Hematopoietic multipotent progenitor cell (in vitro differentiated cells): ENCODE measurements around the gene ARMH1. TPM values are rescaled to one million over a fixed set of nuclear protein-coding genes. Genes with fewer than 3 reads are reported as not detected.
A peak's percentile ranks its signal among the peaks of the same experiment; 100 is the strongest.
"Not testable (repeated sequence)": the region's sequence is repeated elsewhere in the genome, so short reads cannot be mapped to it uniquely, and the experiment has no call there.

ENCODE experiments used
- DNase-seq, 3 donors: peaks; one replicate each; pipeline ENCODE4 v3.0.0-alpha.2; 2011 to 2015; ENCODE audit warnings: low read depth in 2 of 3, low spot score in 2 of 3
- total RNA-seq: library from RNA; depleted of rRNA; stranded (reverse); fragments of >200 nt; gene quantifications from one replicate; pipeline ENCODE4 v1.2.3, GENCODE V29; 2012

Gene ARMH1
- total RNA-seq, 1 donor = 339 TPM

GRCh38 chr1:44719318-44719717, 44.8 kb downstream of the ARMH1 start:
- no peak for DNase-seq

DNA sequence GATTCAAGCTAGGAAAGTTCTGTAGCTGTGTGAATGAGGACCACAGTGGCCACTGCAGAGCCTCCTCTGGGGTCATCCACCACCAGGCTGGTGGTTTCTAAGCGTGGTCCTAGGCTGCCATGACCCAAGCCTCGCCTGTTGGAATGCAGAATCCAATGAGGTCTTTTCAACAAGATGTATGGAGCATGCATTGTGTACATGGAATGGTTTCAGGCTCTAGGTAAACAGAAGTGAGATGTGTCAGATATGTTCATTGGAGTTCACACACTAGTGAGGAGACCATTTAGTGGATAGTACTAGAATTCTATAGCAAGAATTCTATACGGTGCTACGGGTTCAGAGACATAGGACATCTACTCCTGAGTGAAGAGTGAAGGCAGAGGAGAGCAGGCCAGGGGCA, 45.8 kb downstream of the ARMH1 start:
- DNase-seq = no peak

- peak in 2 of 3 donors; percentile 91 to 97 for DNase-seq
Observed at GRCh38 chr1:44721485-44722361, 47.2 kb downstream of the ARMH1 start.

DNA sequence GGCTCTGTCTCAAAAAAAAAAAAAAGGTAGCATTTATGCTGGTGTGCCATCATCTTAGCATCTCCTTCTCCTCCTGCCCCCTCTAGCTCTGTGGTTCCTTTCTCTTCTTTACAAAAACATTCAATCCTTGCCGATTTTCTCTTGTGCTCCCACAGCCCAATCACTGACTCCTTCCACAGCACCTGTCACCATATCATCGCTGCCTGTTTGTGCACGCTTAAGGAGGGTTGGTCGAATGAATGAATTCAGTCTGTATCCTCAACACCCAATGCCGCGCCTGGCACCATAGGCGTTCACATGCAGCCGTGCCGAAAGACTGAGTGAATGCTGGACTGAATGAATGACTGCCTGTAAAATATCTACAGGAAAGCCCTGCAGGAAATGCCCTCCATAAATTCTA, 48.5 kb downstream of the ARMH1 start:
- DNase-seq = no peak

DNA sequence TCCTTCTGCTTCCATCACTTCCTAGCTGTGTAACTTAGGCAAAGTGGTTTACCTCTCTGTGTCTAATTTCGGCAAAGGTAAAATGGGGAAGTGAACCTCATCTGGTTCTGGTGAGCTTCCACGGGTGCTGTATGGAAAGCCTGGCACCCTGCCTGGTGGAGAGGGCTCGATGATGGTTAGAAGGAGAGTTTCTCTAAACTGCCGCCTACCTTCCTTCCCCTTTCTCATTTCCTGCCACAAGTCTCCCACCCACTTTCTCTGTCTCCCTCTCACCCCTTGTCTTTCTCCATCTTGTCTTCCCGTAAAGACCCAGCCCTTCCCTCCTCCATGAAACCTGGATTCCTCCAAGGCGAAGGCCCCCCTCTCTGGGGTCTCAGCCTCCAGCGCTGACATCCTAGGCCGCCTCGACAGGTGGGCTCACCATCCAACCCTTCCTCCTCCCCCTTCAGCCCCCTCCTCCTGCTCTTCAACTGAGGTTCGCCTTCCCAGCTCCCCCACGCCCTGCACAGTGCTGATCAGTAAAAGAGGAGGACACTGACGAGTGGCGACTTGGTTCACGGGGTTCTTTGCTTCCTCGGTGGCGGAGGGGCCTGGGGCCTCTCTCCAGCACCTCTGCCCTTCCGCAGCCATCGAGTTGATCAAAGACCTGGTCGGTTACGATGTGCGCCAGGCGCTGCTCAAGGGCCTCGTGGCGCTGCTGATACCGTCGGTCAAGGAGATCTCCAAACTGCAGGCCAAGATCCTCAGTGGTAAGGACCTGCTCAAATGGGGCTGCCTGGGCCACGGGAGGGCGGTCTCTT, 49.2 kb downstream of the ARMH1 start:
- DNase-seq = peak in 2 of 3 donors; percentile 89 to 97

DNA sequence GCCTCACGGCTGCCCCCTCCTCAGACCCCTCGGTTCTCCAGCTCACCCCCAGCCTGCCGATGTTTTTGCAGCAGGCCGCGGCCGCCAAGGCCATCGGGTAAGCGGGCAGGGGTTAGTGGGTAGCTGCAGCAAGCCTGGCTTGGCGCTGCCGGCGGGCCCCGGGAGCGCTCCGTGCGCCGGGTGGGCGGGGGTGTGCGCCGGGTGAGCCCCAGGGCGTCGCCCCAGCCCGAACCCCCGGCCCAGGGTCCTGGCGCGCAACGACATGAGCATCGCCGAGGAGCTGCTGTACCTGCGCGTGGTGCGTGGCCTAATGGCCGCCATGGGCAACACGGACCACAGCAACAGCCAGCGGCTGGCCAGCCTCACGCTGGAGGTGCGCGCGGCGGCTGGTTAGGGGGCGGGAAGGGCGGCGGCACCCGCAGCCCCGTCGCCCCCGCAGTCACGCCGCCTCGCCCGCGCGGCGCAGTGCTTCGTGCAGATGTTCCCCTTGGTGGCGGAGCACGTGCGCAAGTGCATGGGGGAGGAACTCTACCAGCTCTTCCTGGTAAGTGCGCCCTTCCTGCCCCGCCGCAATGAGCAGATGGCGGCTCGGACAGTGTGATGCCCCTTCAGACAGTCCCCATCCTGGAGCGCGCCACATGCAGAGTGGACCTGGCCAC, 49.9 kb downstream of the ARMH1 start:
- peak in 1 of 3 donors; percentile 12 for DNase-seq

DNA sequence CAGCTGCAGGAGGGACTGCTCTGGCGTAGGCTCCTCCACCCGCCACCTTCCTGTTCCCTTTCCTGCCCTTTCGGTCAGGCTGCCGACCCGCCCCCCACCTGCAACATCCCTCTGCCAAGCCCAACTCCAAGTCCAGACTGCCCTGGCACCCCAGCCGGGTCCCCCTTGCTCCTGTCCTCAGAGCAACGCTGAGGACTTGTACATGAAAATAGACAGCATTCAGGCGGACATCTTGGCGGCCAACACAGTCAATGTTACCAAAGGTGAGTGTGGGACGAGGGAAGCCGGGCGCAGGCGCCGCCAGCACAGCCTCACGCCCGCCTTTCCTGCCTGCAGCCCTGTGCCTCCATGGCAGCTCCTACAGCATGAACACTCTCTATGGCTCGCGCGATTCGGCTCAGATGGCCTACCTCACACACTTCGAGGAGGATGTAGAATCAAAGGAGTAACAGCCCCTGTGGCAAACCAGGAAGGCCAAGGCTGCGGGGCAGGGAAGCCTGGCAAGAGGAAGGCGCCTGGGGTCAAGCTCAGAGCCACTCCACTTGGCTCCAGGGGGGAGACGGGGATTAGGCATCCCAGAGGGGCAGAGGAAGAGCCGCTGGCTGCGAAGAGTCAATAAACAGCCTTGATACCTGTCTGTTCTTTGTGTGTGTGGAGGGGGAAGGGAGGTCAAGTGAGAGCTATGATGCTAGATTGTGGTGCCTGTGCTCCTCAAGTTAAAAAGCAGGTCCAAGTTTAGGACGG, 50.6 kb downstream of the ARMH1 start:
- DNase-seq = no peak

DNA sequence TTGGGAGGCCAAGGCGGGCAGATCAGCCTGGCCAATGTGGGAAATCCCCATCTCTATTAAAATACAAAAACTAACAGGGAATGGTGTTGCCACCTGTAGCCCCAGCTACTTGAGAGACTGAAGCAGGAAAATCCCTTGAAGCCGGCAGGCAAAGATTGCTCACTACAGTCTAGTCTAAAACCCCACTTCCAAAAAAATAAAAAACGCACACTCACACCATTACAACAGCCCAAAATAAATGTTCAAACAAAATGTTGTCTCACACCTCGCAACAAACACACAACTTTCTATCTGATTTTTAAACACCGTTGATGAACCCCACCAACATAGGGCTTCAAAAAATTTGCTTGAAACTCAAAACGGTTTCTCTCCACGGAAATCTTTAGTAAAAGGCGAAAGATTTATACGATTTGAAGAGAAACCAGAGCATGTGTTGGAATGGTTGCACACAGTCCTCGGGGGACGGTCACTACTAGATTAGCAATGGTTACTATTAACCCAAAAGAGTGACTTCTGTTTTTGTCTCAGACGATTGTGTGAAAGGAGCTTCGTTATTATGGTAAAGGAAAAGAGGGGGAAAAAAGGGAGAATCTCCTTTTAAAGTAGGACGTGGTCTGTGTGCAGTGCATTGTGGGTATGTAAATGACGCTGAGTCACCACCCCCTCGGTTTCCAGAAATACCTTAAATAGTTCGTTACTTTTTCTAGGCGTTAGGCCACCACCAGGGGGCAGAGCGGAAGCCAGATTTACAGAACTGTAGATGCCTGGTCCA, 56.4 kb downstream of the ARMH1 start, which contains the start of gene RNU5D-1:
RNU5D-1 (minus strand) TSS at position 430 of the 772 bp plus-strand sequence.
- DNase-seq = peak; percentile 84 to 97 (median 95)

- DNase-seq = no peak
Observed at GRCh38 chr1:44733365-44733764, 58.9 kb downstream of the ARMH1 start.

DNA sequence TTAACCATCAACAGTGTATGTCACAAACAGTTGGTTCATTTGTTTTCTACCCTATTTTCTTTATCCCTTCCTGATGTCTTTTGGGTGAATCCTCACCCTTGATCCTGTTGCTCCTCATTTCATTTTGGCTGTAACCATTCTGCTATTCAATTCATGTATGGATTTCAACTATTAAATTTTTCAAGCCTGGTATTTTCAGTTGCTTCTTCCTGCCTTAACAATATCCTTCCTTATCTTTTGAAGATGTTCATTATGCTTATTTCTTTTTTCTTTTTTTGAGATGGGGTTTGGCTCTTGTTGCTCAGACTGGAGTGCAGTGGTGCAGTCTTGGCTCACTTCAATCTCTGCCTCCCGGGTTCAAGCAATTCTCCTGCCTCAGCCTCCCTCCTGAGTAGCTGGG, 59.3 kb downstream of the ARMH1 start:
- DNase-seq = no peak

- no peak for DNase-seq
Observed at GRCh38 chr1:44735992-44736391, 61.5 kb downstream of the ARMH1 start.

GRCh38 chr1:44738953-44739306, 64.4 kb downstream of the ARMH1 start:
- DNase-seq = not testable (repeated sequence)

DNA sequence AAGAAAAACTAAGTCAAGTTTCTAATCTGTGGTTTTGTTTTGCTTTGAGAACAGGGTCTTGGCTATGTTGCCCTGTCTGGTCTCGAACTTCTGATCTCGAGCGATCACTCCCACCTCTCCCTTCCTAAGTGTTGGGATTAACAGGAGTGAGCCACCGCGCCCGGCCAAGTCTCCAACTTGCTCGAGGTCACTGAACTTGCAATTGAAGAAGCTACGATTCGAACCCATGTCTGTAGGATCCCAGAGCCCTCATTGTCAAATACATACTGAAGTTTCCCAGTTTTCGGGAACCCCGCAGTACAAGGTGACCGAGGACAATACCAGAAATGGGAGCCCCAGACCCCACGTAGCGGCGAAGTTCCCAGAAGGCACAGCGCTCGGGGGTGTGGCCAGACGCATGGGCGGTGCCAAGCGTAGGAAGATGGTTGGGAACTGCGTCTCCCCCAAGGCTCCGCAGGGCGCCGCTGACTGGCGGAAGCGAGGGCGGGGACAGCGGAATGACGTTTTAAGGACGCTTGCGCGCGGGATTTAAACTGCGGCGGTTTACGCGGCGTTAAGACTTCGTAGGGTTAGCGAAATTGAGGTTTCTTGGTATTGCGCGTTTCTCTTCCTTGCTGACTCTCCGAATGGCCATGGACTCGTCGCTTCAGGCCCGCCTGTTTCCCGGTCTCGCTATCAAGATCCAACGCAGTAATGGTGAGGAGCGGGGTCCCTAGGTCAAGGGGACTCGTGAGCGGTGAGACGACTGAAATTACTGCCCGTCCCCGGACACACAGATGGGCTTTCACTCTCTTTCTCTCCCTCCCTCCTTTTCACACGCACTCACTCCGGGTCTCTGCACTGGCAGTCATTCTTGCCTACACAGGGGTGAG, 65.0 kb downstream of the ARMH1 start, which contains the start of gene KIF2C:
KIF2C (plus strand) TSS at position 531 of the 872 bp plus-strand sequence; CDS start at position 627, 96 bp downstream.
- peak; percentile 86 to 98 (median 96) for DNase-seq

GRCh38 chr1:44740179-44740617, 65.7 kb downstream of the ARMH1 start:
- DNase-seq = no peak

DNA sequence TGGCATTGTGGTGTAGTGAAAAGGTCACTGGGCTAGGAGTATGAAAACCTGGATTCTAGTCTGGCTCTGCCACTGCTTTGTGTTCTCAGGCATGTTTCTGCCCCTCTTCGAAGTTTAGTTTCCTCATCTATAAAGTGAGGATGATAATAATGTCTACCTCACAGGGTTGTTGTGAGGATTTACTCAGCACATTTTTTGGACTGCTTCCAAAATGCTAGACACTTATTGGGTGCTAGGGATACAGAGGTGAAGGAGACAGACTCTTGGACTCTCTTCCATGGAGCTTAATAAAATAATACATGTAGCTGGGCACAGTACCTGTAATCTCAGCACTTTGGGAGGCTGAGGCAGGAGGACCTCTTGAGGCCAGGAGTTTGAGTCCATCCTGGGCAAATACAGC, 68.7 kb downstream of the ARMH1 start:
- no peak for DNase-seq

DNA sequence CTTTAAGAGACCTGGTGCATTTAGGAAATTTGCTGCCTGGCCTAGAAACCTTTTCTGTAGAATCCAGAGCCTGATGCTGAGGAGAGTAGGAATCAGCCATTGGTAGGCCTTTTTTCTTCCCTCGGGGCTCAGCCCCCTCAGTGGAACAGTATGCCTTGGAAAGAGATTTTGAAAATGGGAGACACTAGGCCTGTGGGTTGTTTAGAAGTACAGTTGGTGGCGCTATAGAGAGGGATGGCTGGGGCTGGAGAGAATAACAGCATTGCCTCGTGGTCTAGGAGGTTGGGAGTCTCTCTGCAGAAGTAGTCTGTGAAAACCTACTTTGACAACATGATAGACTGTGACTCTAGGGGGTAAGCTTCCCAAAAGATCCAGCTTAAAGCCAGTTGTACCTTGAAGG, 73.4 kb downstream of the ARMH1 start:
- no peak for DNase-seq

- DNase-seq = no peak
Observed at GRCh38 chr1:44757420-44757819, 82.9 kb downstream of the ARMH1 start.

- no peak for DNase-seq
Observed at GRCh38 chr1:44759077-44759476, 84.6 kb downstream of the ARMH1 start.

DNA sequence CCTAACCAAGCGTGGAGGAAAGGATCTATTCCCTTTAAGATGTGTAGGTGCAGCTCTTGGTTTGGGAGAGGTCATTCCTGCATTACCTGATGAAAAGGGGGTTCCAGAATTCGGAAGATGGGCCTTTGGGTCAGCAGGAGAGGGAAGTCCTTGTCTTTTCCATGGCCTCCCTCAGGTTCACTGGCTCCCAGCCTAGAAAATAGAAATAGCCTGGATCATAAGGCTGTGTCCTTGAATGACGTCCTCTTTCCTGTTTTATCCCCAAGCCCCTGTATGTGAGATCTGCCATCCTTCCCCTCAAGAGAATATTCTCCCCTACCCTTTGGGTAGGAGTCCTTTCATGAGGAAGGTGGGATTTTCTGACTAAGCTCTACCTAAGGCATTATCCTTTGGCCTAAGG, 86.4 kb downstream of the ARMH1 start:
- DNase-seq = no peak
